GM19463 (cell line): ENCODE data around the gene RBMS3.
"Not testable (repeated sequence)": the region's sequence is repeated elsewhere in the genome, so short reads cannot be mapped to it uniquely, and the experiment has no call there.

Experiments used
- ATAC-seq: cut with Tn5 transposase; IDR thresholded peaks from one replicate; pipeline ENCODE4 v1.9.1; 2021; ENCODE audit warnings: mild to moderate bottlenecking, moderate library complexity; ENCODE audit not compliant: unreplicated experiment

Gene RBMS3

DNA sequence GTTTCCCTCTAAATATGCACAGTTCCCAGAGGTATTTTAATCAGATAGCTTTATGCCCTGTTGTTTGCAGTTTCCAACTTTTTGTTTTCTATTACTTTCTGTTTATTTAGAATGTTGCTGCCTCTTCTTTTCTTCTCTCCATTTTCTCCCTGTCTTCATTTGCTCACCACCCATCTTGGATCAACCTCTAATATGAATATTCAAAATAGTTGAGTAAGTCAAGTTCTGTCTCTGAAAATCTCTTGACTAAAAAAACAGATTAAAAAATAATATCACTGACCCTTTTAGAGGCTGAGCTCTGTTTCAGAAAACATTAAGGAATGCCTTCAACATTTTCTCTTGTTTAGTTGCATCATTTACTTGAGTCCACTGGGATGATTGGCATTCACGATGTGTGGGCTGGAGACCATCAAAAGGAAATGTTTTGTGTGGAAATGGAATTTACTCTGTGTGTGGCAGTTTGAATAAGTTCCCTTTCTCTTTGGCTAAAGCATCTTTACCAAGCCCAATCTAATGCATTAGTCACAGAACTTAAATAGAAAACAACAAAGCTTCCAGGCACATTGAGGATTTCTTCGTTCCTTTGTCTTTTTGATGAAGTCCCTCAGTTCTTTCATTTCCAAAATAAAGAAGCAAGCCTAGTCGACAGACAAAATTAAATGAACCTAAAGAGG, 691.6 kb downstream of the RBMS3 start:
- ATAC-seq: no peak

DNA sequence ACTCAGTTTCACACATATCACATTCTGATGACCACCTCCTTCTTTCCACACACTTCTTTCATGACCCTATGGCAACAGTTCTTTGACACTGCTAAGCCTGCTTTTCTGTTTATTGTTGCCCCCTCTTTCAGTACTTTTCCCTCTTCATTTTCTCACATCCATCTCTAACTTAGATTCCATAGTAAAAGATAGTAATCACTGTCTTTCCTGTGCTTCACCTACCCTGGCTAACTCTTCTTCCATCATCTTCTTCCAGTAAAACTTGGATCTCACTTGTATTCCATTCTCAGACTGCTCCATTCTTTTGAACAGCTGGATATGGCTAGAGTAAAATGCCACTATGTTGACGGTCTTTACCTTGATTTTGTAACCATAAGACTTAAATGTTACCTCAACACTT, 692.9 kb downstream of the RBMS3 start:
- ATAC-seq: no peak

DNA sequence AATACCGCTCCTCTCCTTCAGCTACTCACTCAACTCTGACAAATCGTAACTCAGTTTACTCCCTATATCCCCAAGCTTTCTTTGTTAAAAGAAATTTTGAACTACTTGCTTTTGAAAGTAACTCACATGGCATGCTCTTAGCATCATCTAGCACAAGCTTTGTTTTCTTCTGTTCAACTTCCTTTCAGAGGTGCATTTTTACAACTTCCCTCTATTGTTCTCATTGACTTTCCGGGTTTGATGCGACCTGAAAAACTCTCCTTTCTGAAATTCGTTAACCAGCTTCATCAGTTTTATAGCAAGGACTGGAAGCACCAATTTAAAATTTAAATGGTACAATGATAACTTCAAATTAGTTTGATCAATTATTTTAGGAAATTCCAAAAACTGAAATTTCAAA, 696.0 kb downstream of the RBMS3 start:
- ATAC-seq: no peak

DNA sequence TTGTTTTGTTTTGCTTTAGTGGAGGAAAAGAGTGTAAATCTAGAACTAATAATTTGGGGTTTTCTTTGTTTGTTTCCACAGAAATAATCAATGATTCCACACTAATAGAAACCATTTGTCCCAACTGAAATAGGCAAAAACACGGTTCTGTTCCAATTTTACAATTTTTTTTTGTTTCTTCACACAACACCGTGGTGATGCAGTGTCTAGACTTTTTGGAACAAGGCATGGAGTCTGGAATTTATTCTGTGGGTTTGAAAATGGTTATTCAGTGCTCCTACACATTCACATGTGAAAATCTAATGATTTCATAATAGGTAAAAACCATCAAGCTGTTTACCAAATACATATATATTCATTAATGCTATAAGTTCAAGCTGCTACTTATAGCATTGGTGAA, 696.5 kb downstream of the RBMS3 start:
- ATAC-seq: no peak

DNA sequence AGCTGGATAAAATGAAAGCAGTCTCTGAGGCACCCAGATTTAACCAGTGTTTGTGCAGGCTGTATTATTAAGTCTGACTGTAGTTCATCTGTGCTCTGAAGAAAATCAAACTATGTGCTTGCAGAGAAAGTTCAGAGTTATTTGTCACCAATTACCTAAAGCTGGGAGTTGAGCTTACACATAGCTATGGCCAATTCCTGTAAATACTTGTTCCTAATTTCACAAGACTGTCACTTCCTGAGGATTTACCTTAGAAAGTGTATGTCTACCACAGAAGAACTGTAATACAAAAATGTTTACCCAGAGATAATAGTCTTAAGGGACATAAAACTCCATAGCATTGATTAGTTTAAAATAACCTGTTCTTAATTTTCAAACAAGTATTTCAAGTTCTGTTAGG, 697.2 kb downstream of the RBMS3 start:
- no peak for ATAC-seq

DNA sequence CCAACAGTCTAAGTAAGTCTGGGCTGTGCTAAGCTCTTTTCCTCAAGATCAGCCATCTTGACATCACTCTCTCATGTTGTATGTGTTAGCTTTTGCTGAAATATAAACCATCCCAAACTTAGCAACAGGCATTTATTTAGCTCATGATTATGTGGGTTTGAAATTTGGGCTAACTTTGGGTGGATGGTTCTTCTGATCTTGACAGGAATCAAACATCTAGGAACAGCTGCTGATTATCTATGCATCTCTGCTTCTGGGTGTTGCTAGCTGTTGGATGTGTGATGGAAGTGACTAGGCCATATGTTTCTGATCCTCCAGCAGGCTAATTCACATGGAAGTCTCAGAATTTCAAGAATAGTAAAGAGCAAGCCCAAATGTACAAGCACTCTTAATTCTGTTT, 710.3 kb downstream of the RBMS3 start:
- ATAC-seq: no peak

DNA sequence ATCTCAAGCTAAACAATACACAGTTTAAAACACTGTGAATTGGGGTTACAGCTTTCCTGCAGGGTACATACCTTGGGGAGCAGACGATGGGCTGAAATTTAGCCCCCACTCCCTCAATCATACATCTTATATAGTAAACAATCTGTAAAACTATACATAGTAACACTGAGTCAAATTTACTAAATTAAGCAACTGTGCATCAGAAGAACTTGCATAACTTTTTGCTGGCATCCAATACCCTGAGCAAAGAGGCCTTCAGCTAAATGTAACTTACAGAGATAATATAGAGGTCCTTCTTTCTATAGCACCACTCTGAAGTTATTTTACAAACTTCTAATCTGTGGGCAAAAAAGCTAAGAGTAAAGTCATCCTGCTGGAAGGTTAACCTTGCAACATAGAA, 721.9 kb downstream of the RBMS3 start:
- no peak for ATAC-seq

DNA sequence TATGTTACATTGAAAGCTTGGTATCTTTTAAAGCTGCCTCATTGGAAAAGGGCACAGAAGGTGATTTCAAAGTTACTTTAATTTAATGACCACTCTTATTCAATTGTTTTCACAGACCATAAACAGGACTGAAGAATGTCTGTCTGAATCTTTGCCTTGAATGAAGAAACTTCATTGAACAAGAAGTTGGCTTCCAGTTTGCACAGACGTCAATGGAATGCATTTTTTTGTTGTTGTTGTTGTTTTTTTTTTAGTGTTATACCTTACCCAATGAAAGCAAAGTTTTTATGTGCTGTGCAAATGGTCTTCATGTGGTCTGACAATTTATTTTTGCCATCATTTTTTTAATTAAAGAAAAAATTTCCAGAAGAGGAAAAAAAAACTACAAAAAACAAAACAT, 722.9 kb downstream of the RBMS3 start:
- ATAC-seq: no peak

DNA sequence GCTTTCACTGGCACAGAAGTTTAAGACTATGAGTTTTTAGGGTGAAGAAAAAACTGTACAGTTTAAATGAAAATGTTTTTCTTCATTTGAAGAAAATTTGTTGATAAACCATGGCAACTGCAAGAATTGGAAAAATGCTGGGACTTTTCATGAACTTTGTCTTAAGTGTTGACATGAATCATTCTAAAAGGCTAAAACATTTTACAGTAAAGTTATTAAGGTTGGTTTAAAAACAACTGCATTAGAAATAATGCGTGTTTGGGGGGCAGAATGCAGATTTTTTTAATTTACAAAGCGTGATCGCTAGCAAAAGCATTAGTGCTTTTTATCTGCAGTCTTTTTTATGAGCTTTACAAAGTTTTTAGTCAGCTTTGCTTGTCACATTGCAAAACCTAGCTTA, 723.6 kb downstream of the RBMS3 start:
- ATAC-seq: no peak

DNA sequence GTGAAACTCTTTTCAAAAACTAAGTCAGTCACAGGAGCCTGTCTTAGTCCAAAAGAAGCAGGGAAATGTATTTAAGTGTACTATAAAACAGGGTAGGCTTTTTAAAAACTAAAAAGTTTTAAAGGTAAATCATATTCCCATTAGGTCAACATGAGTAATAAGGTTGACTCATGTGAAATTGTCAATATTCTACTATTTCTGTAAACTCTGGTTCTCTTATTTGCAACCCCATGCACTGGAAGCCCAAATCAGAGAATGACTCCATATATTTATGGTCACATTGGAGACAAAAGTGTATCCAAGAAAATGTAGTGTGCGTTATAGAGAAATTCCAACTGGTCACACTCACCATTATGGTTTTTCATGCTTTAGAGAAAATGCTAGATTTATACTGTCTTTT, 725.2 kb downstream of the RBMS3 start:
- ATAC-seq: no peak

DNA sequence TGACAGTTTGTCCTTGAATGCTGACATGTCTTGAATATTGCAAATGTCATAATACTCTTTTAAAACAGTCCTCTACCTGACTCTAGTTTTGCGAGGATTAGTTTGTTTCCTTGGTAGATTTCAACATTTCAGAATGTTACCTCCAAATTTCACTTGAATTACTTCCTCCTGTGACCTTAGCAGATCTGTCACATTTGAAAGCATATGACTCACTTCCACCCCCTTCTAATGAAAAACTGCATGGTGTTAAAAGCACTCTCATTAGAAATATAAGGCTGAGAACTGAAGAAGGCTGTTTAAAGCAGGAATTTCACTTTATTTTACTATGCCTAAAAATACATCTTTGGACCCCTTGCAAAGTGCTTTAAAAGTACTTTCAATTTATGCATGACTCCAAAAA, 726.8 kb downstream of the RBMS3 start:
- ATAC-seq: no peak

DNA sequence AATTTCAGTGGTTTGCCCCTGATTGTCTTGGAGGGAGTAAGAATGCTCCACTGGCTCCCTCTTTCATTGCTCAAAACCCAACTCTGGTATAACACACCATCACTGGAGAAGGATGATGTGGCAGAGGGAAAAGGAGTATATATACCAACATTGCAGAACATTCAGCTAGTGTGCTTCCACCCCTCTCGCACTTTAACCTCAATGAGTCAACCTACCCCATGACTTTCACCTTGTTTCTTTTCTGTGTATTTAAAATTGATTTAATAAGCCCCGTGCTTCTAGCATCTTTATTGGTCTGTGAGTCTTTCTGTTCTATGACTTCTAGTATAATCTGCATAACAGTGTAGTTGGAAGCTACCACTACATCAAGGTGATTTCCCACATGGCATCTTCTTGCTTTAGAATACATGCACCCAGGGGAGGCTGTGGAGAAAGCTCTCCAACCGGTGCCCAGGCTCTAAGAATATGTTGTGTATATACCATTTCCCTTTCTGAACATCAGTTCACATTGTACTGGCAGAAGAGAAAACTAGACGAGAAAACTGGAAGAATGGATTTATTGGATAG, 730.4 kb downstream of the RBMS3 start:
- no peak for ATAC-seq

DNA sequence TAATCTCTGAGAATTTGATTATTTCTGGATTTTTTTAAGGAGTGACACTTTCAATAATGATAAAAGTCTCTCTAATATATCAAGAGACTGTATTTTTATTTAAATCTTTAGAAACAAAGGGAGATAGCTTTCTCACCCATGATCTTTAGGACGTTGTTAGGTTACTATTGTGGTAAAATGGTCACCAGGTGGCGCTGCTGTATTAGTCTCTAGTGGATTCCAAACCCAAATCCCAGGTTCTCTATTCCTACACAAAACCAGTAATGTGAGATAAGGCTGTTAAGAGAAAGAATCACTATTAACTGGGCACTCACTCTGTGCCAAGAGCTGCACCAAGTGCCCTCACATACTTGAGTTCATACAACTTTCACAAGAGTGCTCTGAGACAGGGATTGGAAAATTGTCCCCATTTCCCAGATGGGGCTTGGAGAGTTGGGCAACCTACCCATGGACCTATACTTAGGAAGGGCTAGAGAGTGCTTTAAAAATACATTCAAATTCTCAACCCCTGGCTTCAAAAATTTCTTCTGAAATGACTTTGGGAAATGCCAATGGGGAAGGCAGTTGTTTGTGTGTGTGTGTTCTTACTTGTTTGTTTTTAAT, 732.2 kb downstream of the RBMS3 start:
- no peak for ATAC-seq

DNA sequence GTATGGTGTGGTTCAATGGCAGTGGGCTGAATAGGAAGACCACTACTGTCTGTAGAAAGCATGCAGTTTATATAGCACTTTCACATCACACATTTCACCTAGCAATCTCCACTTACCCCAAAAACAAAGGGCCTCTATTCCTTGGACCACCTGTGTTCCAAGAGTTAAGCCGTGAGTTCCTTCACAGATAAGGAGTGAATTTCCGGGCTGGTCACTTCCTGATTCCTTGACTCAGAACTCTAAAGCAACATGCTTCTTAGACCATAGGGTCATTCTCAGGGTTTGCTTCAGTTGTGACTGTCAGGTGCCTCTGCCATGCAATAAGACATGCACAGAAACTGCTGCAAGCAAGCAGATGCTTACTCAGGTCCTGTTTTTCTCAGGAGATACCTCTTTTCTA, 737.0 kb downstream of the RBMS3 start:
- ATAC-seq: no peak

DNA sequence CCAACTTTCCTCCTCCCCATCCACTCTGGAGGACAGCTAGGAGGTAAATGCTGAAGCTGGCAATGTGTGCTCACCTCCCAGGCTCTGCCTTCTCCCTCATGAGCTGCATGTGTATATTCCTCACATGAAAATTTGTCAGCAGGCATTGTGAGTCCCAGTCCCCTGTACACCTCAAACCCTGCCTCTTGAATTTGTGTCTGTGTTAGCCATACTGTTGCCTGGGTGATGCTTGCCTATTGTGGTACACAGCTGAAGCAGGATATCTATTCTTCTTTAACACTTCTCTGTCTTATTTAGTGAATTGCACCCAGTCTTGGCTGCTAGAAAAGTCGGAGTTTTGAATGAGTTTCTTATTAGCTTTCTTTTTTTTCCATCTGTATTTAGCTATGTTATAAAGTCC, 739.5 kb downstream of the RBMS3 start:
- no peak for ATAC-seq

DNA sequence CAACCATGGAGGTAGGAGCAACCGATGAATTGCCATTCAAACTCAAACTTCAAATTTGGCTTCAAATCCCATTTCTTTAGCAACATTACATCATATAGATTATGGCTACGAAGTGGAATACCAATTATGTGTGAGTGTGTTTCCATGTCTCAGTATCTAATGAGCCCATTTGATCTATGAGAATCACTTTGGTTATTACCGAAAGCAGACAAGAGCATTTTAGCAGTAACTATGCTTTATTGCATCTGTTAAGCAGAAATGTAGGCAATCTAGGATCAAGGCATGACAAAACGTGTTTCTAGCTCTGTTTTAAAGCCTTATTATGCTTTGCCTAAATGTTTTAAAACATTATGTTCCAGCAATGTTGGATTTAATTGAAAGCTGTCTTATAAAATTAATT, 743.6 kb downstream of the RBMS3 start:
- ATAC-seq: no peak

DNA sequence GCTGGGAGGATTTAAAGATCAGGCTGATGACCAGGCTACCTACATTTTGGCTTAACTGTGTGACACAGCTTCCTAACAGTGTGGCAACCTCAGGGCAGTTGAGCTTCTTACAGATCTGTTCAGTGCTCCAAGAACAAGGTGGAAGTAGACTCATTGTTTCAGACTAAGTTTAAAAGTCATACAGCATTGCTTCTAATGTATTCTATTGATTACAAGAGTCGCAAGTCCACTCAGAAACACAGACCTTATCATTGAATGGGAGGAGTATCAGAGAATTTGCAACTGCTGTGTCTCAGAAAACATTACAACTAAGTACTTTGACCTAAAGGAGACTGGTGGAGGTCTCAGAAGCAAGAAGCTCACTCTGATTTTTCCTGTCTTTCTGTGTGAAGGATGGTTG, 746.0 kb downstream of the RBMS3 start:
- ATAC-seq: no peak

DNA sequence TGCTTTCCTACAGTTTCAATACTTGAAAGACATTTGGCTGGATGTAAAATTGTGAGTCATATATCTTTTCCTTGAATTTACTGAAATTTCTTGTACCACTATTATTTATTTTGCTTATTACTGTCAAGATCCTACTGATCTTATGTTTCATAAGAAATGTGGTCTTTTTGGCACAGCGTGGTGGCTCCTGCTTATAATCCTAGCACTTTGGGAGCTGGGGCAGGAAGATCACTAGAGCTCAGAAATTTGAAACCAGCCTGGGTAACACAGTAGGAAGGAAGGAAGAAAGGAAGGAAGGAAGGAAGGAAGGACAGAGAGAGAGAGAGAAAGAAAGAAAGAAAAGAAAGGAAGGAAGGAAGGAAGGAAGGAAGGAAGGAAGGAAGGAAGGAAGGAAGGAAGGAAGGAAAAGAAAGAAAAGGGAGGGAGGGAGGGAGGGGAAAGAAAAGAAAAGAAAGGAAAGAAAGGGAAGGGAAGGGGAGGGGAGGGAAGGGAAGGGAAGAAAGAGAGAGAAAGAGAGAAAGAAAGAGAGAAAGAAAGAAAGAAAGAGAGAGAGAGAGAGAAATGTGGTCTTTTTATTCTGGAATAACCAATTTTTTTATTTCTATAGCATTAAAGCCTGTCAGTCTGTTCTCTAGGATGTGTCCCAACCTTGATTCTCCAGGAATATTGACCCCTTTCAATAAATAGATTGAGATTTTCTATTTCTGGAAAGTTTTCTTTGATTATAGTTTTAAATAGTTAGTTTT, 753.5 kb downstream of the RBMS3 start:
- no peak for ATAC-seq

DNA sequence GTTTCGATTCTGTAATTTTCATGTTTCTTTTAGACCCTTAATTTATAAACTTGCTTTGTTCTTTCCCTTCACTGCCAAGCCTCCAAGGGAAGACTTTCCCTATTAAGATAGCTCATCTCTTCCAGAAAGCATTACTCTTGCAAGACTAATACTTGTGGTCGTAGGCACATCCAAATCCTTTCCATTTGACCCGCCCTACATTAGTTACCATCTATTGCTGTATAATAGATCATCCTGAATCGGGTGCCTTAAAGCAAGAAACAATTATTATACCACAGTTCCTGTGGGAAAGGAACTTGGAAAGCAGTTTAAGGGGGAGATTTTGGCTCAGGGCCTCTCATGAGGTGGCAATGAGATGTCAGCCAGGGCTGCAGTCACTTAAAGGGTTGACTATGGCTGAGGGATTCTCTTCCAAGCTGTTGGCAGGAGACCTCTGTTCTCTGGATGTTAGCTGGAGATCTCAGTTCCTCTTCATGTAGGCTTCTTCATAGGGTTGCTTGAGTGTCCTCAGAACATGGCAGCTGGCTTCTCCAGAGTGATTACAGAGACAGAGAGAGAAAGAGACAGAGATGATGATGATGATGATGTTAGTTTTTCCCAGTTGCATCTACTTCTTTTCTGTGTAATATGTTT, 755.2 kb downstream of the RBMS3 start:
- no peak for ATAC-seq

DNA sequence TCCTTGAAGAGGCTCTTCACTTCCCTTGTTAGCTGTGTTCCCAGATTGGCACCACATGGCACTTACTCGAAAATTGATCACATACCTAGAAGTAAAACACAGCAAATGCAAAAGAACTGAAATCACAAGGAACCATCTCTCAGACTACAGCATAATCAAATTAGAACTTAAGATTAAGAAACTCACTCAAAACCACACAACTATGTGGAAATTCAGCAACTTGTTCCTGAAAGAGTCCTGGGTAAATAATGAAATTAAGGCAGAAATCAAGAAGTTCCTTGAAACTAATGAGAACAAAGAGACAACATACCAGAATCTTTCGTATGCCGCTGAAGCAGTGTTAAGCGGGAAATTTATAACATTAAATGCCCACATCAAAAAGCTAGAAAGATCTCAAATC, 759.3 kb downstream of the RBMS3 start:
- ATAC-seq: no peak

DNA sequence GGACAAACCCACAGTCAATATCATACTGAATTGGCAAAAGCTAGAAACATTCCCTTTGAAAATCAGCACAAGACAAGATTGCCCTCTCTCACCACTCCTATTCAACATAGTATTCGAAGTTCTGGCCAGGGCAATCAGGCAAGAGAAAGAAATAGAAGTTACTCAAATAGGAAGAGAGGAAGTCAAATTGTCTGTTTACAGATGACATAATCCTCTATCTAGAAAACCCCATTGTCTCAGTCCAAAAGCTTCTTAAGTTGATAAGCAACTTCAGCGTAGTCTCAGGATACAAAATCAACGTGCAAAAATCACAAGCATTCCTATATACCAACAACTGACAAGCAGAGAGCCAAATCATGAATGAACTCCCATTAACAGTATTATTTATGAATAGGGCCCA, 760.6 kb downstream of the RBMS3 start:
- ATAC-seq: not testable (repeated sequence)
